Retina (tissue), 1 donor: Measurements from ENCODE around the gene ERF.

Experiments used
- DNase-seq: peaks from one replicate; pipeline ENCODE4 v3.0.0-alpha.2; 2016

The ERF gene

GRCh38 chr19:42286349-42287016 is 31.6 kb upstream of the ERF start:
- DNase-seq = no peak

GRCh38 chr19:42285988-42286348 is 31.0 kb upstream of the ERF start:
- no peak for DNase-seq

- DNase-seq = peak; percentile 49
Observed at GRCh38 chr19:42285541-42285941, 30.6 kb upstream of the ERF start.

GRCh38 chr19:42284591-42285341 is 29.8 kb upstream of the ERF start:
- peak; percentile 65 for DNase-seq

- DNase-seq = no peak
Observed at GRCh38 chr19:42284066-42284501, 29.2 kb upstream of the ERF start.

GRCh38 chr19:42283188-42284065 is 28.5 kb upstream of the ERF start:
- DNase-seq = peak; percentile 89

GRCh38 chr19:42282819-42283187 is 27.9 kb upstream of the ERF start:
- no peak for DNase-seq

- peak; percentile 47 for DNase-seq
Observed at GRCh38 chr19:42281827-42282762, 27.2 kb upstream of the ERF start.

- DNase-seq = peak; percentile 62
Observed at GRCh38 chr19:42281146-42281826, 26.4 kb upstream of the ERF start.

GRCh38 chr19:42280815-42281145 is 25.9 kb upstream of the ERF start:
- no peak for DNase-seq

- DNase-seq = peak; percentile 95
Observed at GRCh38 chr19:42279902-42280814, 25.2 kb upstream of the ERF start.

GRCh38 chr19:42279155-42279901 is 24.4 kb upstream of the ERF start:
- DNase-seq = no peak

- DNase-seq = no peak
Observed at GRCh38 chr19:42278452-42279154, 23.7 kb upstream of the ERF start.

GRCh38 chr19:42277821-42278451 is 23.0 kb upstream of the ERF start:
- DNase-seq = no peak

GRCh38 chr19:42276821-42277220 is 21.9 kb upstream of the ERF start:
- no peak for DNase-seq

GRCh38 chr19:42276284-42276683 is 21.4 kb upstream of the ERF start:
- no peak for DNase-seq

GRCh38 chr19:42275517-42275916 is 20.6 kb upstream of the ERF start:
- no peak for DNase-seq

GRCh38 chr19:42275103-42275502 is 20.2 kb upstream of the ERF start:
- DNase-seq = no peak
